Measurements from ENCODE around the gene DENND6B.

DENND6B gene

GRCh38 chr22:50316114-50317065, 10.4 kb downstream of the DENND6B start:
- DNase-seq (ENCODE audit: low spot score), result no peak

GRCh38 chr22:50315289-50316113, 11.3 kb downstream of the DENND6B start:
- no peak for DNase-seq (ENCODE audit: low spot score)

- DNase-seq (ENCODE audit: low spot score), result no peak
These were observed 12.1 kb downstream of the DENND6B start for GRCh38 chr22:50314455-50315288.

- DNase-seq (ENCODE audit: low spot score), result no peak
These were observed 12.7 kb downstream of the DENND6B start for GRCh38 chr22:50314081-50314454.

- no peak for DNase-seq (ENCODE audit: low spot score)
These were observed 13.2 kb downstream of the DENND6B start for GRCh38 chr22:50313600-50313999.

- DNase-seq (ENCODE audit: low spot score), result no peak
These were observed 13.8 kb downstream of the DENND6B start for GRCh38 chr22:50313021-50313420.

GRCh38 chr22:50312371-50312770, 14.4 kb downstream of the DENND6B start:
- no peak for DNase-seq (ENCODE audit: low spot score)

GRCh38 chr22:50311606-50312351, 15.0 kb downstream of the DENND6B start:
- no peak for DNase-seq (ENCODE audit: low spot score)

- DNase-seq (ENCODE audit: low spot score), result no peak
These were observed 15.8 kb downstream of the DENND6B start for GRCh38 chr22:50310949-50311444.

GRCh38 chr22:50310031-50310722, 16.6 kb downstream of the DENND6B start:
- no peak for DNase-seq (ENCODE audit: low spot score)

- DNase-seq (ENCODE audit: low spot score), result no peak
These were observed 17.2 kb downstream of the DENND6B start for GRCh38 chr22:50309601-50309991.

GRCh38 chr22:50308986-50309600, 17.7 kb downstream of the DENND6B start:
- no peak for DNase-seq (ENCODE audit: low spot score)

- DNase-seq (ENCODE audit: low spot score), result no peak
These were observed 18.2 kb downstream of the DENND6B start for GRCh38 chr22:50308597-50308935.

- DNase-seq (ENCODE audit: low spot score), result no peak
These were observed 18.8 kb downstream of the DENND6B start for GRCh38 chr22:50307890-50308596.

GRCh38 chr22:50306753-50307749, 19.8 kb downstream of the DENND6B start, which contains the start of gene PLXNB2:
Gene PLXNB2 (minus strand): TSS chr22:50307646. CDS start chr22:50290584, 17,062 bp downstream.
- peak; percentile 84 for DNase-seq (ENCODE audit: low spot score)

- DNase-seq (ENCODE audit: low spot score), result peak; percentile 92
These were observed 20.8 kb downstream of the DENND6B start for GRCh38 chr22:50305923-50306566.

- DNase-seq (ENCODE audit: low spot score), result no peak
These were observed 21.4 kb downstream of the DENND6B start for GRCh38 chr22:50305393-50305922.
